A673 (cell line): Measurements from ENCODE around the gene SPAG9. TPM values are rescaled to one million over a fixed set of nuclear protein-coding genes. Genes with fewer than 3 reads are reported as not detected.

ENCODE experiments used
- BruUV-seq: library from RNA; stranded (reverse); fragments of 400-500 nt; replicated peaks from 2 replicates; lab custom pipeline; 2021; lab: Mats Ljungman, UMichigan
- CTCF ChIA-PET: fragments of 300-600 bp; sonication (Branson Sonifier 250); formaldehyde crosslinking; loops from one replicate; lab custom pipeline; 2022; ENCODE audit warnings: antibody characterized with exemption; lab: Charles Lee
- POLR2A ChIA-PET: fragments of 300-600 bp; sonication (Branson Sonifier 250); formaldehyde crosslinking; loops from one replicate; lab custom pipeline; 2022; ENCODE audit warnings: antibody characterized with exemption; ENCODE audit not compliant: low non-redundant PET; lab: Charles Lee
- DNase-seq: peaks from one replicate; pipeline ENCODE4 v3.0.0-alpha.2; 2015; ENCODE audit warnings: low spot score
- H3K27ac ChIP-seq: fragments of 200-600 bp; sonication (generic); 2 replicates; pipeline ENCODE4 v1.5.1; 2016; ENCODE audit warnings: mixed run types, low read depth, mild to moderate bottlenecking, mixed read lengths, antibody characterized with exemption, low read length; ENCODE audit not compliant: poor library complexity, severe bottlenecking
- H3K27me3 ChIP-seq: fragments of 200-600 bp; sonication (generic); replicated peaks from 2 replicates; pipeline ENCODE4 v1.6.1; 2017; ENCODE audit warnings: mixed run types, low read depth, mild to moderate bottlenecking, mixed read lengths, antibody characterized with exemption, low read length; ENCODE audit not compliant: insufficient read depth, poor library complexity
- H3K36me3 ChIP-seq: fragments of 200-600 bp; sonication (generic); 2 replicates; pipeline ENCODE4 v1.6.1; 2016; ENCODE audit warnings: mixed run types, mild to moderate bottlenecking, mixed read lengths, antibody characterized with exemption, low read length; ENCODE audit not compliant: insufficient read depth, poor library complexity, severe bottlenecking
- H3K4me1 ChIP-seq: fragments of 200-600 bp; sonication (generic); 2 replicates; pipeline ENCODE4 v1.6.1; 2017; ENCODE audit warnings: mixed run types, mild to moderate bottlenecking, mixed read lengths, antibody characterized with exemption, low read length; ENCODE audit not compliant: insufficient read depth, poor library complexity, severe bottlenecking
- H3K4me3 ChIP-seq: fragments of 200-600 bp; sonication (generic); 2 replicates; pipeline ENCODE4 v1.5.1; 2016; ENCODE audit warnings: low read depth, mixed run types, mild to moderate bottlenecking, mixed read lengths, low read length; ENCODE audit not compliant: poor library complexity, severe bottlenecking
- H3K9me3 ChIP-seq: fragments of 200-600 bp; sonication (generic); 2 replicates; pipeline ENCODE4 v1.6.1; 2016; ENCODE audit warnings: mixed run types, low read depth, mild to moderate bottlenecking, mixed read lengths, antibody characterized with exemption, low read length; ENCODE audit not compliant: poor library complexity, severe bottlenecking
- EZH2 ChIP-seq: fragments of 200-600 bp; sonication (generic); IDR thresholded peaks from 2 replicates; pipeline ENCODE4 v1.6.1; 2017; ENCODE audit warnings: borderline replicate concordance, low read depth, mild to moderate bottlenecking, mixed read lengths, antibody characterized with exemption, low read length; ENCODE audit not compliant: poor library complexity, severe bottlenecking
- intact Hi-C: fragments of 100-400 bp; cut with micrococcal nuclease; formaldehyde crosslinking; loops from one replicate; pipeline ENCODE4 v1.10.0; 2022; ENCODE audit not compliant: unreplicated experiment
- total RNA-seq: library from RNA; stranded (reverse); gene quantifications from 2 replicates; pipeline ENCODE4 v1.2.3, GENCODE V29; 2021
- TF ChIP-seq, protein P1 (sequence below): fragments of 300-800, 200-600 bp; sonication (generic); conservative IDR thresholded peaks from 2 replicates; pipeline ENCODE4 v1.5.1; 2017; ENCODE audit warnings: low read depth, mild to moderate bottlenecking, antibody characterized with exemption, low read length, moderate library complexity, mixed read lengths

Gene SPAG9
- total RNA-seq, 1 experiment from 2014 or later: 82.0 TPM

DNA sequence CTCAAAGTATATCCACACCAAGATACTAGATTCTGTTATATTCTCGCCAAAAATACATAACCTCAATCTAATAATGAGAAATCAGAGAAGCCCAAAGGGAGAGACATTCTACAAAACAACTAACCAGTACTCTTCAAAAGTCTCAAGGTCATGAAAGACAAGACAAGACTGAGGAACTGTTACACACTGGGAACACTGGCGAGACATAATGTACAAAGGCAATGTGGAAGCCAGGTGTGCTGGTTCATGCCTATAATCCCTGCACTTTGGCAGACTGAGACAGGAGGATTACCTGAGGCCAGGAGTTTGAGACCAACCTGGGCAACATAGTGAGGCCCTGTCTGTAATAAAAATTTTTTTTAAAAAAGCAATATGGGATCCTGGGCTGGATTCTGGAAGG, 85.9 kb downstream of the SPAG9 start:
- intact Hi-C loops: loop anchor here (10.0 kb wide), 1 partner anchor 60 kb away; no protein-coding TSS in a partner anchor
- H3K27me3 ChIP-seq: no peaks in the 10 kb centered on the region
- POLR2A ChIA-PET: no interaction called here
- no peaks in the 10 kb centered on the region for H3K9me3 ChIP-seq
- BruUV-seq: no TSS peak
- peak overlapping the region; percentile 21 for H3K27ac ChIP-seq
- no peak overlapping the region for H3K4me3 ChIP-seq
- CTCF ChIA-PET: interaction anchor here (1.3 kb wide), 1 partner anchor 22 kb away, joined by 3 read pairs; no protein-coding TSS in a partner anchor
- no peak for TF ChIP-seq EZH2
- TF ChIP-seq, protein P1, sequence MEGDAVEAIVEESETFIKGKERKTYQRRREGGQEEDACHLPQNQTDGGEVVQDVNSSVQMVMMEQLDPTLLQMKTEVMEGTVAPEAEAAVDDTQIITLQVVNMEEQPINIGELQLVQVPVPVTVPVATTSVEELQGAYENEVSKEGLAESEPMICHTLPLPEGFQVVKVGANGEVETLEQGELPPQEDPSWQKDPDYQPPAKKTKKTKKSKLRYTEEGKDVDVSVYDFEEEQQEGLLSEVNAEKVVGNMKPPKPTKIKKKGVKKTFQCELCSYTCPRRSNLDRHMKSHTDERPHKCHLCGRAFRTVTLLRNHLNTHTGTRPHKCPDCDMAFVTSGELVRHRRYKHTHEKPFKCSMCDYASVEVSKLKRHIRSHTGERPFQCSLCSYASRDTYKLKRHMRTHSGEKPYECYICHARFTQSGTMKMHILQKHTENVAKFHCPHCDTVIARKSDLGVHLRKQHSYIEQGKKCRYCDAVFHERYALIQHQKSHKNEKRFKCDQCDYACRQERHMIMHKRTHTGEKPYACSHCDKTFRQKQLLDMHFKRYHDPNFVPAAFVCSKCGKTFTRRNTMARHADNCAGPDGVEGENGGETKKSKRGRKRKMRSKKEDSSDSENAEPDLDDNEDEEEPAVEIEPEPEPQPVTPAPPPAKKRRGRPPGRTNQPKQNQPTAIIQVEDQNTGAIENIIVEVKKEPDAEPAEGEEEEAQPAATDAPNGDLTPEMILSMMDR: no peak
- DNase-seq: no peak
- H3K4me1 ChIP-seq: peaks cover 13% of the 10 kb centered on the region
- no peaks in the 10 kb centered on the region for H3K36me3 ChIP-seq

DNA sequence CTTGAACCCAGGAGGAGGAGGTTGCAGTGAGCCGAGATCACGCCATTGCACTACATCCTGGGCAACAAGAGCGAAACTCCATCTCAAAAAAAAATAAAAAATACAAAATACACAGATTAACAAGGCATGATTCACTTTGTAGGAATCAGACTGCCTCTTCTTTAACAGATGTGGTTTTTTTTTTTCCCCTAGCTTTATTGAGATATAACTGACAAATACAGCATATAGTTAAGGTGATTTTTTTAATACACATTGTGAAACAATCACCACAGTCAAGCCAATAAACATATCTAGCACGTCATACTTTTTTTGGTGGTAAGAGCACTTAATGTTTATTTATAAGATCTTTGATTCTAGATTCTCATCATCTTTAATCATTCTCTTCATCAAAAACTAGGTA, 87.8 kb downstream of the SPAG9 start:
- BruUV-seq: no TSS peak
- intact Hi-C loops: loop anchor here (10.0 kb wide), 1 partner anchor 58 kb away; no protein-coding TSS in a partner anchor
- no peak for TF ChIP-seq EZH2
- TF ChIP-seq, protein P1: no peak
- Histone ChIP-seq H3K9me3 (no peaks in the 10 kb centered on the region), H3K4me1 (peaks cover 18% of the 10 kb centered on the region), H3K36me3 (no peaks in the 10 kb centered on the region), H3K27ac (no peak overlapping the region), H3K27me3 (no peaks in the 10 kb centered on the region), H3K4me3 (no peak overlapping the region)
- POLR2A ChIA-PET: interaction anchor here (0.5 kb wide), 1 partner anchor 9 kb away, joined by 3 read pairs; no protein-coding TSS in a partner anchor
- no peak for DNase-seq
- CTCF ChIA-PET: interaction anchor here (0.5 kb wide), 1 partner anchor 90 kb away, joined by 3 read pairs; no protein-coding TSS in a partner anchor

- no TSS peak for BruUV-seq
- POLR2A ChIA-PET: no interaction called here
- Histone ChIP-seq H3K4me1 (peaks cover 9% of the 10 kb centered on the region), H3K27ac (peak overlapping the region; percentile 49), H3K4me3 (peak overlapping the region; percentile 24), H3K36me3 (no peaks in the 10 kb centered on the region), H3K9me3 (no peaks in the 10 kb centered on the region), H3K27me3 (no peaks in the 10 kb centered on the region)
- intact Hi-C loops: loop anchor here (10.0 kb wide), 1 partner anchor 55 kb away; no protein-coding TSS in a partner anchor
- peak; percentile 17 for DNase-seq
- TF ChIP-seq, protein P1: no peak
- TF ChIP-seq EZH2: no peak
- CTCF ChIA-PET: no interaction called here
Observed at GRCh38 chr17:51029568-51030463, 90.9 kb downstream of the SPAG9 start.
